GM12873 (cell line): ENCODE measurements around the gene SERPINE1.

Source experiments
- TF ChIP-seq, protein P1 (sequence below): IDR thresholded peaks from 2 replicates; pipeline ENCODE4 v1.5.1; 2012; ENCODE audit warnings: low read depth, mild to moderate bottlenecking, moderate library complexity, low read length, control low read depth; ENCODE audit not compliant: insufficient read depth; ENCODE audit errors: missing control alignments

Gene SERPINE1

DNA sequence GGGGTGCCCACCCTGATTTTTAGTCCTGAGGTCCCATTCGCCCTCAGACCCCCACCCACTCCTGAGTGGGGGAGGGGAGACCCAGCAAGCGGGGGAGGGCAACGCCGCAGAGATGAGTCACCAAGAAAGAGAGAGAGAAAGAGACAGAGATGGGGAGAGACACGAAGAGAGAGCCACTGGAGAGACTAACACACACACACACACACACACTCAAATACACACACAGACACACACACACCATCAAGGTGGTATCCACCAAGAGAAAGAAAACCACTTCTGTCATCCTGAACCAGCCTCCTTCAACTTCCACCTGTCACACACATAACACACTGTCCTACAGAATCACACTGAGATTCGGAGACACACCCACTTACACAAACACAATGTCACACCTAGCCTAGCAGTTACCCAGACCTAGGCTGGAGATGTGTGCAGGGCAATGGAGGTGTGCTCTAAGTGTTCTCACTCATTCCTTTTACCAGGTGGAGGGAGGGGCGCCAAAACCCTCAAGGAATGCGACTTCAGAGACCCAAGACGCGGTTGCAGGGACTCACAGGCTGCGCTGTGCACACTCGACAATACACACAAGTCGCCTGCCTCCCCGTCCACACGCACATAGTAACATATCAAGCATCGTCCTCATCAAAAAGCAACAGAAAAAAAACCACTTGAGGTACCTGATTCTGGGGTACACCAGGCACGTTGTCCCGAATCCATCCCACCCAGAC, 42.4 kb downstream of the SERPINE1 start:
- TF ChIP-seq, protein P1, sequence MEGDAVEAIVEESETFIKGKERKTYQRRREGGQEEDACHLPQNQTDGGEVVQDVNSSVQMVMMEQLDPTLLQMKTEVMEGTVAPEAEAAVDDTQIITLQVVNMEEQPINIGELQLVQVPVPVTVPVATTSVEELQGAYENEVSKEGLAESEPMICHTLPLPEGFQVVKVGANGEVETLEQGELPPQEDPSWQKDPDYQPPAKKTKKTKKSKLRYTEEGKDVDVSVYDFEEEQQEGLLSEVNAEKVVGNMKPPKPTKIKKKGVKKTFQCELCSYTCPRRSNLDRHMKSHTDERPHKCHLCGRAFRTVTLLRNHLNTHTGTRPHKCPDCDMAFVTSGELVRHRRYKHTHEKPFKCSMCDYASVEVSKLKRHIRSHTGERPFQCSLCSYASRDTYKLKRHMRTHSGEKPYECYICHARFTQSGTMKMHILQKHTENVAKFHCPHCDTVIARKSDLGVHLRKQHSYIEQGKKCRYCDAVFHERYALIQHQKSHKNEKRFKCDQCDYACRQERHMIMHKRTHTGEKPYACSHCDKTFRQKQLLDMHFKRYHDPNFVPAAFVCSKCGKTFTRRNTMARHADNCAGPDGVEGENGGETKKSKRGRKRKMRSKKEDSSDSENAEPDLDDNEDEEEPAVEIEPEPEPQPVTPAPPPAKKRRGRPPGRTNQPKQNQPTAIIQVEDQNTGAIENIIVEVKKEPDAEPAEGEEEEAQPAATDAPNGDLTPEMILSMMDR = no peak

DNA sequence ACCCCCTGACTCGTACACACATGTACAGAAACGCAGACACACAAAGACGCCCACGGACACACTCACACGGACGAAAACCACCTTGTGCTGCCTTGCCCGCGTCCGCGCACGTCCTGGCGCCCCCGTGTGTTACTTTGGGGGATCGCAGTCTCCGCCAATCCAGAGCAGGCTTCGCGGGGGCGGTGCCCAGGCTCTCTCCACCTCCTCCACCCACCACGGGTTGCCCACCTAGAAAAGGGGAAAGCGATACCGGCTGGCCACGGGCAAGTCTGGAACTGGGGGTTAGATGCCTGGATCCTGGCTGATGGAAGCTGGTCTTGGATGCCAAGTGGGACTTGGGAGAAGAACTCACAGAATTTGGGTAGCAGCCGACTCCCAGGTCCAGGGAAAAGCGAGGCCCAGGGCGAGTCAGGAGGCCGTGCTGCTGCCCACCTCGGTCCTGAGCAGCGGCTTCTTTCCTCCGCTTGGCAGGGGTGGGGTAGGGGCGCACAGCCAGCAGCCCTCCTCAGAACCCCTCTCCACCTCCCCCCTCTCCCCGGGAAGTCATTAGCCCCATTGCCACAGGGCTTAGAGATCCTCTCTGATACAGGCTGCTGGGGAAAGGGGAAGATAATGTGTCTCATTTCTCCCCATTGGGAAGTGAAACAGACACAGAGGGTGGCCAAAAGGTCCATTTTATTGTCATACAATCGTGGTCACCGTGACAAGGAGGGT, 43.1 kb downstream of the SERPINE1 start:
- TF ChIP-seq, protein P1 = peak; percentile 96

DNA sequence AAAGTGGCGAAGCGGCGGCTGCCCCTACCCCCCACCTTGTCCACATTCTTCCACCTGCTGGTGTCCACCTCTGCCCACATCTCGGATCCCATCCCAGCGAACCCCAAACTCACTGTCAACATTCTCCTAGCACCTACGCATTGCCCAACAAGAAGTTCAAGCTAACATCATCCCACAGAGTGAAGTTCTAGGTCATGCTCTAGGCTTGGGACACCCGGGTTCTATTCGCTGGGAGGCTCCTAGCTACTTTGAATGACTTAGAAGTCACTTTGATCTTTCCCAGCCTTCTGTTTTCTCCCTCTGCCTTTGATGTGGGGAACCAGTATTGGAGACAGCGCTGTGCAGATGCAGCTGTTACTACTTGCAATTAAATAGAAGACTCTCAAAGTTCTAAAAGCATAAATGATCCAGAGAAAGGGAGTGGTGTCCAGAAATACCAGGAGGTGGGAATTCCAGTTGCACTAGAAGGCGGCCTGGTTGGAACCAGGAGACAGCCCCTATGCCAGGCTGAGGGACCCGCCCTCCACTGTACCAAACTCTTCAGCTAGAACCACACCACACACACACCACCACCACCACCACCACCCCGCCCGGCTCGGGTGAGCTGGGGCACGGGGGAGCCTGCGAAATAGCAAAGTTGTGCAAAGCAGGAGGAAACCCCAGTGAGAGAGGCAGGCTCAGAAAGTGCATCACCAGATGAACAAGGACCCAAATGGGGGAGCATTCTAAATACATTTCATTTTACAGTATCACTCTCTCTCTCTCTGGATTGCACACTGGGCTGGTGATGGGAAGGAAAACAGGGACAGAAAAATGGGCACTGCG, 43.9 kb downstream of the SERPINE1 start:
- TF ChIP-seq, protein P1 = no peak

DNA sequence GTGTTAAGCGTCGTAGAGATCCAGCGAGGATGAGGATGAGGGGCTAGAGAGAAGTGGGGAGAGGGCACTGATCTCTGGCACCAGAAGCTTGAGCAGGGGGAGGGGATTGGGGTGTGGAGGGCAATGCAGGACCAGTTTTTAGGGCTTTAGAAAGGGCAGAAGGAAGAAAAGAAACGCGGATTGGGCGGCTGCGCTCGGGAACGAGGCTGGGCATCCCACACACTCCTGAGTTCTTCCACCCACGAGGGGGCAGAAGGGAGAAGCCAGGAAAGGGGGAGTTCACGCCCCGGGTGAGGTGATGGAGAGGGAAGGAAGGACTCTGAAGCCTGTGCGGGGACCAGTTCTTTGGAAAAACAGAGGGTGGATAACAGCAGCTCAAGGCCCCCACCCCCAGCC, 44.5 kb downstream of the SERPINE1 start:
- TF ChIP-seq, protein P1 = no peak

DNA sequence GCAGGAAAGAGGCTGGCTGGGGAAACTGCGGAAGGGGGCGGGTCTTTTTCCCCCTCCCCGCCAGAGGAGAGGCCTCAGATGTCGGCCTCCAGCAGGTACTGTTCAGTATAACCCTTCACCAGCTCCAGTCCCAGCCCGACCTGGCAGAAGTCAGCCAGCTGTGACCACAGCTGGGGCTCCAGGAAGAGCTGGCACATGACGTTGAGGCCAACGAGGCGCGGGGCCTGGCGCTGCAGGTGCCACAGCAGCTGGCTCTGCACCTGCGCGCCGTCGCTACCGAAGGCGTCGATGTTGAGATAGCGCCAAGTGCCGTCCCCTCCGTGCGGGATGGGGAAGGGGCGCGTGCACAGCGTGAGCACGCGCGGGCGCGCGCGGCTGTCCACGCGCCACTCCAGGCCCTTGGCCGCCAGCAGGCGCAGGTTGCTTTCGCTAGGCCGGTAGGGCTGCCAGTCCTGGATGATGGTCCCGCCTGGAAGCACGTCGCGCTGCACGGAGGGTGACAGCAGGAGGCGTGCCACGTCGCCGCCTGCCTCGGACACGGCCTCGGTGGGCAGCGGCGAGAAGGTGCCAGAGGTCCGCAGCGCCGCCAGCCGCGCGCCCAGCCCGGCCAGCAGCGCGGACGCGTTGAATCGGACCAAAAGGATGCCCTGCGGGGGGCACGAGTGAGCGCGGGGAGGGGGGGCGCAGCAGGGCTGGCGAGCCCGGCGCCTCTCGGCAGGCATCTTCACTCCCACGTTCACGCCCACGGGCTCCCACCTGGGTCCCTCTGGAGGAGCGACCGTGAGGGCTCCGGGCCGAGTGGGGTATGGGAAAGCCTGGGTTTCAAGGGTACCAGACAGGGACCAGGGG, 45.3 kb downstream of the SERPINE1 start:
- TF ChIP-seq, protein P1 = no peak

DNA sequence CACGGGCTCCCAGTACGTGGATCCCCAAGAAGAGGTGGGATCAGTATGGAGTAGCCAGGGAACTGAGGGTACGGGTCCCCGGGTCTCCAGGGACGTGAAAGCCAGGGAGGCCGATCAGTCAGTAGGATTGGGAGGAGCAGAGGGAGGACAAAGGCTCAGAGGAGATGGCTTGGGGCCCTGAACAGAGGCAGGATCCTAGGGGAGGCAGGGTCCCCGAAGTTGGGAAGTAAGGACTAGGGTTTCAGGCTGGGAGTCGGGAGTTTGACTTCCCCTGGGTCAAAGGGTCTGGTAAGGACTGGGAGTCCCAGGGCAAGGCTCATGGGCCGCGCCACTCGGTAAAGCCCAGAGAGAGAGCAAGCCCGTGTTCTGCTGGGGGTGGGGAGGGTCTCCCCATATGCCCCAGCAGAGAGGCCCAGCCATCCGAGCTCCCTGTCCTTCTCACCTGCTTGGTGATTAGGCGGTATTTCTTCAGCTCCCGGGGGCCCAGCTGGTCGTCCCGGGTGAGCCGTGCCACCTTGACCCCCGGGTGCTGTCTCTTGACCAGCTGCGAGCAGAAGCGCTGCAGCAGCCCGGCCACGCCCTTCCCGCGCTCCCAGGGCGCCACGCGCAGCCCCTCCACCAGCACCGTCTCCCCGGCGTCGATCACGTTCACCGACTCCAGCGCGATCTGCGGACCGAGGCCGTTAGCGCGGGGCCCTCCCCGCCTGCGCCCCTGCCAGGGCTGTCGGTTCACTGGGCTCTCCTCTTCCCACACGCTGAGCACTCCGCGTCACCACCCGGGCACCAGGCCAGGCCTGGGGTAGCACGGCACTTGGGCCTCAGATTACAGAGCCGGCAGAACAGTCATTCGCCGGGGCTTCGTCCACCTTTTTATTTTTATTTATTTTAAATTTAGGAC, 46.2 kb downstream of the SERPINE1 start:
- TF ChIP-seq, protein P1 = no peak
